ENCODE data around the gene APOC3. TPM values are rescaled to one million over a fixed set of nuclear protein-coding genes. Genes with fewer than 3 reads are reported as not detected.
A peak's percentile ranks its signal among the peaks of the same experiment; 100 is the strongest.
"Not testable (repeated sequence)": the region's sequence is repeated elsewhere in the genome, so short reads cannot be mapped to it uniquely, and the experiment has no call there.

Gene APOC3
- total RNA-seq, 1 experiment from 2014 or later, result 3.5 TPM

DNA sequence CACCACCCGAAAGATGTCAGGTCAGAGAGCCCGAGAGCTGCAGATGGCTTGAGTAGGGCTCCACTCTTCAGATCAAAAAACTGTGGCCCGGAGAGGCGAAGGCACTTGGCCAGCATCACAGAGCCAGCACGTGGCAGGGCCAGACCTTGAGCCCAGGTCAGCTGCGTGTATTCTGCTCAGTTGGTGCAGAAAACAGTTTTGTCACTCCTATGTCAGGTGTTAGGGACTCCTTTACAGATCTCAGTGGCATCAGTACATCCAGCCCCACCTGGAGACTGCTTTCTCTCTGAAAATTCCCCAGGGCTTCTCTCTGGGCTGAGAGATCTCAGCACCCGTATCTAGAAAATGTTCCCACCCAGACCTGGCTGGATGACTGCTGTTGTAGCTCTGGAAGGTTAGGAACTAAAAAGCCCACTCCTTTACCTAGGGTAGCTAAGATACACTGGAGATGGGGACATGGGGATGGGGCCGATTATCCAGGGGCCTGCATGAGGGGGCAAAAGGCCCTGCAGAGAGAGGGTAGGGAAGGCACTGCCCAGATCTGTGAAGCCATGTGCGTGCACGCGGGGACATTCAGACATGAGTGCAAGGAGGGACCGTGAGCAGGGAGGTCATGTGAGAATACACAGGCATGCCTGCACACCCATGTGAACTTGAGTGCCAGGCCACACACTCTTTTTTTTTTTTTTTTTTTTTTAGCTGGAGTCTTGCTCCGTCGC lies 4.3 kb downstream of the APOC3 start (continued):
- TF ChIP-seq CEBPB (IDR thresholded peaks at IDR 0.05; ENCODE audit: low read depth), result no peak

DNA sequence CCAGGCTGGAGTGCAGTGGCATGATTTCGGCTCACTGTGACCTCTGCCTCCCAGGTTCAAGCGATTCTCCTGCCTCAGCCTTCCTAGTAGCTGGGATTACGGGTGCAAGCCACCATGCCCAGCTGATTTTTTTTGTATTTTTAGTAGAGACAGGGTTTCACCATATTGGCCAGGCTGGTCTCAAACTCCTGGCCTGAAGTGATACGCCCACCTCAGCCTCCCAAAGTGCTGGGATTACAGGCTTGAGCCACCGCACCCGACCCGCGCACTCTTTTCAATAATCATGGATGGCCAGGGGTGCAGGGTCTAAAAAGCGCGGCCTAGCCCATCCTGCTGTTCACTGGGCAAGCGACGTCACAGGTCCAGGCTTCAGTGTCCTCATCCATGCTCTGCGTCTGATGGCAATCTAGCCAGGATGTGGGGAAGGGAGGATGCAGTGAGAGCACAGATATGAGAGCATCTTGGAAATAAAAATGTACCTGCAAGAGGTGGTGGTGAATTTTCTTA lies 4.9 kb downstream of the APOC3 start:
- H2AFZ ChIP-seq (ENCODE audit: low read depth, low read length, poor library complexity, severe bottlenecking); H3K4me2 ChIP-seq (ENCODE audit: low read length); BruUV-seq (replicated peaks); H3K9ac ChIP-seq (ENCODE audit: low read length); H3K9me2 ChIP-seq (ENCODE audit: insufficient read depth); H3K79me2 ChIP-seq (ENCODE audit: insufficient read depth, low read length); H3K27ac ChIP-seq (ENCODE audit: low read depth, low read length); intact Hi-C loops (cut with micrococcal nuclease); H4K20me1 ChIP-seq (ENCODE audit: insufficient read depth); H3K36me3 ChIP-seq (ENCODE audit: control insufficient read depth in 1 of 2, insufficient read depth in 2 of 2, low read length in 2 of 2); DNase-seq (ENCODE audit: low read depth, low spot score); ATAC-seq; RAD21 ChIA-PET (ENCODE audit: low non-redundant PET in 1 of 2, low total read pairs in 2 of 2, uncharacterized antibody in 2 of 2, unreplicated experiment in 2 of 2); H3K9me3 ChIP-seq (ENCODE audit: control insufficient read depth in 1 of 2, insufficient read depth in 1 of 2, low read depth in 1 of 2, low read length in 2 of 2); H3K4me3 ChIP-seq (replicated peaks in 1 of 2; ENCODE audit: low read depth in 1 of 2, low read length in 2 of 2); H3K27me3 ChIP-seq (ENCODE audit: insufficient read depth, low read length): not testable (repeated sequence)
- H3K4me1 ChIP-seq (ENCODE audit: control insufficient read depth in 1 of 2, insufficient read depth in 2 of 2, low read length in 2 of 2), result peaks cover 8 to 15% of the 10 kb centered on the region in 2 experiments
- ChIA-PET POLR2A (interaction anchor here (0.6 kb wide), 1 partner anchor 48 kb away, joined by 3 read pairs; no protein-coding TSS in a partner anchor), CTCF (interaction anchor here (2.1 kb wide), 1 partner anchor 41 kb away, joined by 13 read pairs; no protein-coding TSS in a partner anchor)

DNA sequence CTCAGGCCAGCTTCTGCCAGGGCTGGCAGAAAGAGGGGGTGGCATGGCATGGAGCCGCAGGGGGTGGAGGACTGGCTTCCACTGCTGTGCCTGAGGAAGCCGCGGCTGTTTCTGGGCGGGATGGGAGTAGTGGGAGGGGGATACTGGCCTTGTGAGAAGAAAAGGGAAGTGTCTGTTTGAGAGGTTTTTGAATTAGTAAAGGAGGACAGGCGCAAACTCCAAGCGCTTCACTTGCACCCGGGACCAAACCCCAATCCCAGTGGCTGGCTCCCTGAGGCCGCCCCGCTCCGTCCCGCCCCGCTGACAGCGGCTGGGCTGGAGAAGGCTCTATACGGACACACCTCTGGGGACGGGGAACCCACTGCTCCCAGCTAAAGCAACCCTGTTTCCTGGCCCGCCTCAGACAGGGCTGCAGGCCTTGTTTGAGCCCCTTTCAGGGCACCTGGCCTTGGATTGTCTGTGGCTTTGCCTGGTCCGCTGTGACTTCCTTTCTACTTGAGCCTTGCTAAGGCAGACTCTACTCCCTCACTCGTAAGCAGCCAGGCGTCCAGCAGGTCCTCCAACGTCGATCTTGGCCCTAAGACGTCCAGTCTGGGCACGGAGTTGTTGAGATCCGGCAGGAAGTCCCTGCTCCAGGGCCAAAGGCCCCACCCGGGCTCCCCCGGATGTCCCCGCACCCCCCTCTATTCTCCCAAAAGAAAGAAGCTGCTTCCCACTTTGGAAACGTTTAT lies 5.5 kb downstream of the APOC3 start:
- POLR2A ChIA-PET, result interaction anchor here (1.2 kb wide), 1 partner anchor 44 kb away, joined by 9 read pairs; the partner anchor contains the start of gene APOA5
- no peaks in the 10 kb centered on the region for H4K20me1 ChIP-seq (ENCODE audit: insufficient read depth)
- no peaks in the 10 kb centered on the region for H3K9me3 ChIP-seq (ENCODE audit: control insufficient read depth in 1 of 2, insufficient read depth in 1 of 2, low read depth in 1 of 2, low read length in 2 of 2)
- intact Hi-C loops (cut with micrococcal nuclease), result no loop called here
- H3K9me2 ChIP-seq (ENCODE audit: insufficient read depth), result no peaks in the 10 kb centered on the region
- peak overlapping the region; percentile 75 for H3K4me2 ChIP-seq (ENCODE audit: low read length)
- H3K9ac ChIP-seq (ENCODE audit: low read length), result peak overlapping the region; percentile 52
- H3K27ac ChIP-seq (ENCODE audit: low read depth, low read length), result peak overlapping the region; percentile 40; the same call in 1 of the 2 replicates
- H3K36me3 ChIP-seq (ENCODE audit: control insufficient read depth in 1 of 2, insufficient read depth in 2 of 2, low read length in 2 of 2), result no peaks in the 10 kb centered on the region
- DNase-seq (ENCODE audit: low read depth, low spot score) (no peak), ATAC-seq (no peak)
- peak overlapping the region; percentile 26 to 42; a peak in 3 of 4 replicates for H3K4me3 ChIP-seq (replicated peaks in 1 of 2; ENCODE audit: low read depth in 1 of 2, low read length in 2 of 2)
- H2AFZ ChIP-seq (ENCODE audit: low read depth, low read length, poor library complexity, severe bottlenecking), result peak overlapping the region; percentile 77
- no TSS peak for BruUV-seq (replicated peaks)
- H3K4me1 ChIP-seq (ENCODE audit: control insufficient read depth in 1 of 2, insufficient read depth in 2 of 2, low read length in 2 of 2), result peaks cover 8 to 15% of the 10 kb centered on the region in 2 experiments
- RAD21 ChIA-PET (ENCODE audit: low non-redundant PET in 1 of 2, low total read pairs in 2 of 2, uncharacterized antibody in 2 of 2, unreplicated experiment in 2 of 2), result interaction anchor here (0.9 to 1.6 kb wide), 8 partner anchors 42 to 392 kb away, joined by 3 to 14 read pairs (median 4); partner anchors contain the start of gene APOA5 (in 2 of the 2)
- no peaks in the 10 kb centered on the region for H3K27me3 ChIP-seq (ENCODE audit: insufficient read depth, low read length)
- H3K79me2 ChIP-seq (ENCODE audit: insufficient read depth, low read length), result no peaks in the 10 kb centered on the region
- CTCF ChIA-PET, result interaction anchor here (0.8 to 2.9 kb wide), 14 partner anchors 10 to 392 kb away, joined by 3 to 58 read pairs (median 4); partner anchors contain the start of genes APOA5 and ZPR1
- TF ChIP-seq TCF7L2 (IDR thresholded peaks at IDR 0.05; ENCODE audit: borderline replicate concordance, extremely low read depth, insufficient read depth, insufficient read length), result no peak
- TF ChIP-seq, protein P1, sequence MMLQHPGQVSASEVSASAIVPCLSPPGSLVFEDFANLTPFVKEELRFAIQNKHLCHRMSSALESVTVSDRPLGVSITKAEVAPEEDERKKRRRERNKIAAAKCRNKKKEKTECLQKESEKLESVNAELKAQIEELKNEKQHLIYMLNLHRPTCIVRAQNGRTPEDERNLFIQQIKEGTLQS (IDR thresholded peaks at IDR 0.05), result no peak
- TF ChIP-seq, protein P2, sequence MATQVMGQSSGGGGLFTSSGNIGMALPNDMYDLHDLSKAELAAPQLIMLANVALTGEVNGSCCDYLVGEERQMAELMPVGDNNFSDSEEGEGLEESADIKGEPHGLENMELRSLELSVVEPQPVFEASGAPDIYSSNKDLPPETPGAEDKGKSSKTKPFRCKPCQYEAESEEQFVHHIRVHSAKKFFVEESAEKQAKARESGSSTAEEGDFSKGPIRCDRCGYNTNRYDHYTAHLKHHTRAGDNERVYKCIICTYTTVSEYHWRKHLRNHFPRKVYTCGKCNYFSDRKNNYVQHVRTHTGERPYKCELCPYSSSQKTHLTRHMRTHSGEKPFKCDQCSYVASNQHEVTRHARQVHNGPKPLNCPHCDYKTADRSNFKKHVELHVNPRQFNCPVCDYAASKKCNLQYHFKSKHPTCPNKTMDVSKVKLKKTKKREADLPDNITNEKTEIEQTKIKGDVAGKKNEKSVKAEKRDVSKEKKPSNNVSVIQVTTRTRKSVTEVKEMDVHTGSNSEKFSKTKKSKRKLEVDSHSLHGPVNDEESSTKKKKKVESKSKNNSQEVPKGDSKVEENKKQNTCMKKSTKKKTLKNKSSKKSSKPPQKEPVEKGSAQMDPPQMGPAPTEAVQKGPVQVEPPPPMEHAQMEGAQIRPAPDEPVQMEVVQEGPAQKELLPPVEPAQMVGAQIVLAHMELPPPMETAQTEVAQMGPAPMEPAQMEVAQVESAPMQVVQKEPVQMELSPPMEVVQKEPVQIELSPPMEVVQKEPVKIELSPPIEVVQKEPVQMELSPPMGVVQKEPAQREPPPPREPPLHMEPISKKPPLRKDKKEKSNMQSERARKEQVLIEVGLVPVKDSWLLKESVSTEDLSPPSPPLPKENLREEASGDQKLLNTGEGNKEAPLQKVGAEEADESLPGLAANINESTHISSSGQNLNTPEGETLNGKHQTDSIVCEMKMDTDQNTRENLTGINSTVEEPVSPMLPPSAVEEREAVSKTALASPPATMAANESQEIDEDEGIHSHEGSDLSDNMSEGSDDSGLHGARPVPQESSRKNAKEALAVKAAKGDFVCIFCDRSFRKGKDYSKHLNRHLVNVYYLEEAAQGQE (IDR thresholded peaks at IDR 0.05; ENCODE audit: low read depth), result no peak
- no peak for TF ChIP-seq RAD21 (IDR thresholded peaks at IDR 0.05; ENCODE audit: low read depth)
- TF ChIP-seq SP1 (IDR thresholded peaks at IDR 0.05; ENCODE audit: low read depth), result no peak
- no peak for TF ChIP-seq SRF (IDR thresholded peaks at IDR 0.05; ENCODE audit: low read depth)
- TF ChIP-seq EZH2phosphoT487 (IDR thresholded peaks at IDR 0.05; ENCODE audit: borderline replicate concordance), result no peak

Measured in HCT116 (cell line).